Progenitor cell of endocrine pancreas (in vitro differentiated cells): Measurements from ENCODE around the gene CFHR3. TPM values are rescaled to one million over a fixed set of nuclear protein-coding genes. Genes with fewer than 3 reads are reported as not detected.
"Not testable (repeated sequence)": the region's sequence is repeated elsewhere in the genome, so short reads cannot be mapped to it uniquely, and the experiment has no call there.

Source experiments
- DNase-seq: peaks from one replicate; pipeline ENCODE4 v3.0.0; 2021; ENCODE audit warnings: low spot score; ENCODE audit not compliant: unreplicated experiment
- H3K27ac Mint-ChIP-seq: 2 replicates; pipeline ENCODE4 v1.8.0; 2021; ENCODE audit warnings: mild to moderate bottlenecking, moderate library complexity, mixed read lengths
- H3K27me3 Mint-ChIP-seq: 2 replicates; pipeline ENCODE4 v1.8.0; 2021; ENCODE audit warnings: mixed read lengths
- H3K36me3 Mint-ChIP-seq: 2 replicates; pipeline ENCODE4 v1.8.0; 2022; ENCODE audit warnings: mixed read lengths; ENCODE audit not compliant: insufficient read depth
- H3K4me1 Mint-ChIP-seq: 2 replicates; pipeline ENCODE4 v1.8.0; 2021; ENCODE audit warnings: low read depth, mixed read lengths
- H3K4me3 Mint-ChIP-seq: 2 replicates; pipeline ENCODE4 v1.8.0; 2021; ENCODE audit warnings: low read depth, mild to moderate bottlenecking, moderate library complexity, mixed read lengths
- H3K9me3 Mint-ChIP-seq: 2 replicates; pipeline ENCODE4 v1.8.0; 2021; ENCODE audit warnings: low read depth, mixed read lengths
- total RNA-seq: library from RNA; stranded (reverse); gene quantifications from 2 replicates; pipeline ENCODE4 v1.2.1, GENCODE V29; 2021
- TF ChIP-seq, protein P1 (sequence below): fragments of 200-600 bp; sonication (generic); IDR thresholded peaks from one replicate; pipeline ENCODE4 v1.5.0; 2021; ENCODE audit warnings: antibody characterized with exemption, mild to moderate bottlenecking; ENCODE audit not compliant: unreplicated experiment

Gene CFHR3
- total RNA-seq, 1 donor from 2014 or later: 0.55 TPM

DNA sequence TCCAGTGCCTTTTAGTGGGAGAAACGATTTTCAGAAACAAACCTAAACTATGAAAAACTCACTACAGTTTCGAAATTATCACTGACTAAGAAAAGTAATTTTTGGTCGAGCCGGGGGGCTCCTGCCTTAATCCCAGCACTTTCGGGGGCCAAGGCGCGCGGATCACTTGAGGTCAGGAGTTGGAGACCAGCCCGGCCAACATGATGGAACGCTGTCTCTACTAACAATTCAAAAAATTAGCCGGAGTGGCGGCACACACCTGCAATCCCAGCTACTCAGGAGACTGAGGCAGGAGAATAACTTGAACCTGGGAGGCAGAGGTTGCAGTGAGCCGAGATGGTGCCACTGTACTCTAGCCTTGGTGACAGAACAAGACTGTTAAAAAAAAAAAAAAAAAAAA lies 3.0 kb downstream of the CFHR3 start:
- Mint-ChIP-seq H3K4me3 (no peak overlapping the region), H3K27me3 (no peaks in the 10 kb centered on the region), H3K36me3 (no peaks in the 10 kb centered on the region), H3K27ac (no peak overlapping the region), H3K9me3 (no peaks in the 10 kb centered on the region), H3K4me1 (no peaks in the 10 kb centered on the region)
- DNase-seq: no peak
- TF ChIP-seq, protein P1, sequence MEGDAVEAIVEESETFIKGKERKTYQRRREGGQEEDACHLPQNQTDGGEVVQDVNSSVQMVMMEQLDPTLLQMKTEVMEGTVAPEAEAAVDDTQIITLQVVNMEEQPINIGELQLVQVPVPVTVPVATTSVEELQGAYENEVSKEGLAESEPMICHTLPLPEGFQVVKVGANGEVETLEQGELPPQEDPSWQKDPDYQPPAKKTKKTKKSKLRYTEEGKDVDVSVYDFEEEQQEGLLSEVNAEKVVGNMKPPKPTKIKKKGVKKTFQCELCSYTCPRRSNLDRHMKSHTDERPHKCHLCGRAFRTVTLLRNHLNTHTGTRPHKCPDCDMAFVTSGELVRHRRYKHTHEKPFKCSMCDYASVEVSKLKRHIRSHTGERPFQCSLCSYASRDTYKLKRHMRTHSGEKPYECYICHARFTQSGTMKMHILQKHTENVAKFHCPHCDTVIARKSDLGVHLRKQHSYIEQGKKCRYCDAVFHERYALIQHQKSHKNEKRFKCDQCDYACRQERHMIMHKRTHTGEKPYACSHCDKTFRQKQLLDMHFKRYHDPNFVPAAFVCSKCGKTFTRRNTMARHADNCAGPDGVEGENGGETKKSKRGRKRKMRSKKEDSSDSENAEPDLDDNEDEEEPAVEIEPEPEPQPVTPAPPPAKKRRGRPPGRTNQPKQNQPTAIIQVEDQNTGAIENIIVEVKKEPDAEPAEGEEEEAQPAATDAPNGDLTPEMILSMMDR: no peak

DNA sequence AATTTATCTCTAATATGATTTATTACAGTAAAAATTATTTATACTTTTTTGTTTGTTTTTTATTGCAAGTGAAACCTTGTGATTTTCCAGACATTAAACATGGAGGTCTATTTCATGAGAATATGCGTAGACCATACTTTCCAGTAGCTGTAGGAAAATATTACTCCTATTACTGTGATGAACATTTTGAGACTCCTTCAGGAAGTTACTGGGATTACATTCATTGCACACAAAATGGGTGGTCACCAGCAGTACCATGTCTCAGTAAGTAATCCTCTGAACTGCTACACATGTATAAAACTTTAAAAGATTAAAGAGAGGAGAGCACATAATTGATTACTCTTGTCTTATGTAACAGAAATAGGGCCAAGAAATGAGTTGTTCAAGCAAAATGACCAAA lies 4.5 kb downstream of the CFHR3 start:
- H3K27me3 Mint-ChIP-seq: no peaks in the 10 kb centered on the region
- H3K36me3 Mint-ChIP-seq: no peaks in the 10 kb centered on the region
- no peaks in the 10 kb centered on the region for H3K4me1 Mint-ChIP-seq
- H3K9me3 Mint-ChIP-seq: no peaks in the 10 kb centered on the region
- TF ChIP-seq, protein P1: no peak
- H3K27ac Mint-ChIP-seq: no peak overlapping the region
- no peak overlapping the region for H3K4me3 Mint-ChIP-seq
- DNase-seq: no peak

DNA sequence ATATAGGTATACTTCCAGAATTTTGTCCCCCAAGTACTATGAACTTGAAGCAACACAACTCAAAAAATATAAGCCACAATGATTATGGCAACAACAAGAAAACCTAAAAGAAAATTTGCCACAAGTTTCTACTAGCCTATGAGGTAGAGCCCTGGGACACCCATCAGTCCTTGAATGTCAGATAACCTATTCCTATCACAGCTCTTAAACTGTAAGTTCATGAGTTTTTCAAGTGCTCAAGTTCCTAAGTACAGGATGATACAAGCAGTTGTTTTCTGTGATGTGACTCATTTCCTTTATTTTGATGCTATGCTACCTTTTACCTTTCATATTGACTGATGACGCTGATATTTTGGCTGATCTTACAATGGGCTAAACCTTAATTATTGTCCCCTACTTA lies 16.6 kb downstream of the CFHR3 start:
- not testable (repeated sequence) for H3K27ac Mint-ChIP-seq, H3K4me3 Mint-ChIP-seq, H3K9me3 Mint-ChIP-seq, H3K36me3 Mint-ChIP-seq, H3K4me1 Mint-ChIP-seq, H3K27me3 Mint-ChIP-seq, DNase-seq

DNA sequence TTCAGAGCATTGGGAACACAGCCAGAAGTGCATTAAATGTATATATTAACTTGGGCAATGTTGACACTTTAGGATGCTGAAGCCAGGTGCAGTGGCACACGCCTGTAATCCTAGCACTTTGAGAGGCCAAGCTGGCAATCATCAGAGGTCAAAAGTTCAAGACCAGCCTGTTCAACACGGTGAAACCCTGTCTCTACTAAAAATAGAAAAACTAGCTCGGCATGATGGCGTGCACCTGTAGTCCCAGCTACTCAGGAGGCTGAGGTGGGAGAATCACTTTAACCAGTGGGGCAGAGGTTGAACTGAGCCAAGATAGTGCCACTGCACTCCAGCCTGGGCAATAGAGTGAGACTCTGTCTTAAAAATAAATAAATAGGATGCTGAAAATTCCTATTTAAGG lies 19.5 kb downstream of the CFHR3 start:
- H3K36me3 Mint-ChIP-seq, H3K27me3 Mint-ChIP-seq, DNase-seq: not testable (repeated sequence)

DNA sequence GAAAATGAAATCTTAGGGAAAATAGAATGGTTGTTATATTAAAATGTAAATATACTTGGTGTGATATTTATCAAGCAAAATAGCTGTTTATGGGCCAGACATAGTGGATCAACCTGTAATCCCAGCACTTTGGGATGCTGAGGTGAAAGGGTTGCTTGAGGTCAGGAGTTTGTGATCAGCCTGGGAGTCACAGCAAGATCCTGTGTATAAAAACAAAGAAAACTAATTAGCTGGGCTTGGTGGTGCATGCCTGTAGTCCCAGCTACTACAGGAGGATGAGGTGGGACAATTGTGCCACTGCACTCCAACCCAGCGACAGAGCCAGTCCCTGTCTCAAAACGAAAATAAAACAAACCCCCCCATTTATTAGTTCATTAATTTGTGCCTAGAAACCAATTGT lies 23.3 kb downstream of the CFHR3 start:
- Mint-ChIP-seq H3K36me3 (no peaks in the 10 kb centered on the region), H3K27ac (no peak overlapping the region), H3K27me3 (no peaks in the 10 kb centered on the region), H3K4me1 (no peaks in the 10 kb centered on the region), H3K9me3 (peaks cover 4% of the 10 kb centered on the region), H3K4me3 (no peak overlapping the region)
- DNase-seq: no peak
- TF ChIP-seq, protein P1: no peak

More for the DNA sequence above, 19.5 kb downstream of the CFHR3 start:
- H3K27ac Mint-ChIP-seq, H3K9me3 Mint-ChIP-seq, H3K4me1 Mint-ChIP-seq, H3K4me3 Mint-ChIP-seq: not testable (repeated sequence)

DNA sequence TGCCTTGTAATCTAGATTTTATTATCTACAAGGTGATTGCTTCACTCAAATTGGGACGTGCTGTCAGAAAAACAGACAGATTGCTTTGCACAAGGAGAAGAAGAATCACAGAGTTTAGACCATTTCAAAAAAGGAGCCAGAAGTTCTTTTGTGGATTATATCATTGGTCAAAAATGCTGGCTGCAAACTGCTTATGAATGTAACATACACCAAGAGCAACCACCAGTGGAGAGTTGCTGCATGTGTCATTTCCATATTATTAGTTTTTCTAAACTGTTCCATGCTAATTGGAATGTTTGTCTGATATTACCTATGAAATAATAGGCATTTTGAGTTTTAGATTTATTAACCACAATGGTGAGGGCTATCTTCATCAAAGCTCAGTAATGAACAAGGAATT lies 27.3 kb downstream of the CFHR3 start:
- not testable (repeated sequence) for H3K4me3 Mint-ChIP-seq, H3K9me3 Mint-ChIP-seq, H3K36me3 Mint-ChIP-seq, DNase-seq, H3K4me1 Mint-ChIP-seq, H3K27me3 Mint-ChIP-seq, H3K27ac Mint-ChIP-seq

DNA sequence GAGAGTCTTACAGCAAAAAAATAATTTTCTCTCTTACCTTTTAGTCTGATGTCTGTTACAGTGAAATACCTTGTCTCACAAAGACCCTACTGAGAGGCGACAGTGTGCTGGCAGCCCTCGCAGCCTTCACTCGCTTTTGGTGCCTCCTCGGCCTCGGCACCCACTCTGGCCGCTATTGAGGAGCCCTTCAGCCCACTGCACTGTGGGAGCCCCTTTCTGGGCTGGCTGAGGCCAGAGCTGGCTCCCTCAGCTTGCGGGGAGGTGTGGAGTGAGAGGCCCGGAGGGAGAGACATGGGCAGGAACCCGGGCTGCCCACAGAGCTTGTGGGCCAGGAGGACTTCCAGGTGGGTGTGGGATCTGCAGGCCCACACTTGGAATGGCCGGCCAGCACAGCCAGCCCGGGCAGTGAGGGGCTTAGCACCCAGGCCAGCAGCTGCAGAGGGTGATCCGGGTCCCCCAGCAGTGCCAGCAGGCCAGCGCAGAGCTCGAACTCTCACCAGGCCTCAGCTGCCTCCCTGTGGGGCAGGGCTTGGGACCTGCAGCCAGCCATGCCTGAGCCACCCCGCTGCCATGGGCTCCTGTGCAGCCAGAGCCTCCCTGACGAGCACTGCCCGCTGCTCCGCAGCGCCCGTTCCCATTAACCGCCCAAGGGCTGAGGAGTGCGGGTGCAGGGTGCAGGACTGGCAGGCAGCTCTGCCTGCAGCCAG lies 34.0 kb downstream of the CFHR3 start:
- DNase-seq: no peak
- TF ChIP-seq, protein P1: no peak
- Mint-ChIP-seq H3K36me3 (no peaks in the 10 kb centered on the region), H3K27me3 (no peaks in the 10 kb centered on the region), H3K4me3 (no peak overlapping the region), H3K9me3 (no peaks in the 10 kb centered on the region), H3K27ac (no peak overlapping the region), H3K4me1 (no peaks in the 10 kb centered on the region)

DNA sequence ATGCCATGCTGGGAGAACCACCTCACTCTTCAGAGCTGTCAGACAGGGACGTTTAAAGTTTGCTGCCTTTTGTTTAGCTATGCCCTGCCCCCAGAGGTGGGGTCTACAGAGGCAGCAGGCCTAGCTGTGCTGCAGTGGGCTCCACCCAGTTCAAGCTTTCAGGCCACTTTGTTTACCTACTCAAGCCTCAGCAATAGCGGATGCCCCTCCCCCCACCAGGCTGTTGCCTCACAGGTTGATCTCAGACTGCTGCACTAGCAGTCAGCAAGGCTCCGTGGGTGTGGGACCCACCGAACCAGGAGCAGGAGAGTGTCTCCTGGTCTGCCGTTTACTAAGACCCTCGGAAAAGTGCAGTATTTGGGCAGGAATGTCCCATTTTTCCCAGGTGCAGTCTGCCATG lies 42.8 kb downstream of the CFHR3 start:
- H3K36me3 Mint-ChIP-seq, H3K4me1 Mint-ChIP-seq, H3K27ac Mint-ChIP-seq, DNase-seq, H3K9me3 Mint-ChIP-seq, H3K4me3 Mint-ChIP-seq, H3K27me3 Mint-ChIP-seq: not testable (repeated sequence)

DNA sequence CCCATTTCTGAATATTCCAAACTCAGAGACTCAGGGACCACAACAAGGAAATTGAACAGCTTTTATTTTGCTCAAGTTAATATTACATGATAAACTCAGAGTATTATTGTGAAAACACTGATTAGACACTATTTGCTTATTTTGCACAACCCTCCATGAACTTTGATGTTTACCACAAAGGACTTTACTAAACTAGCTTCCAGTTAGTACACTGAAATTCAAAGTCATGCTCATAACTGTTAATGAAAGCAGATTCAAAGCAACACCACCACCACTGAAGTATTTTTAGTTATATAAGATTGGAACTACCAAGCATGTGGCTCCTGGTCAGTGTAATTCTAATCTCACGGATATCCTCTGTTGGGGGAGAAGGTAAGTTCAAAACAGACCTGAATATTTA lies 44.9 kb downstream of the CFHR3 start, which contains the start of gene CFHR1:
Gene CFHR1, plus strand, starts transcription at position 201 of the 400 bp plus-strand sequence. Its CDS starts 114 bp downstream, at position 315.
- H3K27ac Mint-ChIP-seq, H3K36me3 Mint-ChIP-seq, H3K4me1 Mint-ChIP-seq, H3K9me3 Mint-ChIP-seq, DNase-seq, H3K4me3 Mint-ChIP-seq, H3K27me3 Mint-ChIP-seq: not testable (repeated sequence)
